GM13976 (cell line): ENCODE results near the gene DUSP19.

Source experiments
- DNase-seq: peaks from one replicate; pipeline ENCODE4 v3.0.0; 2012; ENCODE audit warnings: low spot score
- CTCF ChIP-seq: IDR thresholded peaks from 2 replicates; pipeline ENCODE4 v1.5.1; 2012; ENCODE audit warnings: borderline replicate concordance, mild to moderate bottlenecking; ENCODE audit not compliant: insufficient read depth; ENCODE audit errors: extremely low read depth, missing control alignments, control extremely low read depth
- in situ Hi-C: fragments of 300-500 bp; cut with MboI; formaldehyde crosslinking; loops from one replicate; pipeline ENCODE4 v1.12.0; 2022; ENCODE audit warnings: low sequenced_read_pairs, mixed read lengths, inconsistent platforms; ENCODE audit not compliant: unreplicated experiment

The DUSP19 gene

GRCh38 chr2:183088061-183088460 is 9.5 kb downstream of the DUSP19 start:
- in situ Hi-C loops: no loop called here

GRCh38 chr2:183089192-183089851 is 10.8 kb downstream of the DUSP19 start:
- DNase-seq: no peak
- in situ Hi-C loops: no loop called here
- TF ChIP-seq CTCF: no peak

More at GRCh38 chr2:183088061-183088460, 9.5 kb downstream of the DUSP19 start:
- TF ChIP-seq CTCF: no peak
- no peak for DNase-seq

GRCh38 chr2:183091318-183091953 is 12.9 kb downstream of the DUSP19 start:
- in situ Hi-C loops: no loop called here
- DNase-seq: no peak
- TF ChIP-seq CTCF: no peak

- no peak for DNase-seq
- no peak for TF ChIP-seq CTCF
- in situ Hi-C loops: no loop called here
Measured at GRCh38 chr2:183091954-183092345, 13.4 kb downstream of the DUSP19 start.

- peak; percentile 10 for TF ChIP-seq CTCF
- peak; percentile 40 for DNase-seq
- in situ Hi-C loops: no loop called here
Measured at GRCh38 chr2:183093857-183094657, 15.5 kb downstream of the DUSP19 start.

GRCh38 chr2:183105402-183106134 is 27.0 kb downstream of the DUSP19 start:
- DNase-seq: no peak
- in situ Hi-C loops: no loop called here
- no peak for TF ChIP-seq CTCF
